Tibial nerve (tissue), 4 donors: ENCODE measurements around the gene CACNA1E.

Source experiments
- EP300 ChIP-seq, 2 donors: sonication (generic); formaldehyde crosslinking; IDR thresholded peaks; one replicate each; pipeline ENCODE4 v1.6.1; 2017; ENCODE audit warnings: antibody characterized with exemption in 2 of 2, mild to moderate bottlenecking in 1 of 2
- POLR2A ChIP-seq, 2 donors: fragments of 450-650 bp; IDR thresholded peaks; one replicate each; pipeline ENCODE4 v1.6.1; 2017; ENCODE audit warnings: antibody characterized with exemption in 2 of 2, mild to moderate bottlenecking in 2 of 2, moderate library complexity in 2 of 2
- TF ChIP-seq, protein P1 (sequence below), 5 experiments: fragments of 200-600 bp in 3 of 5; fragments of 450-650 bp in 2 of 5; sonication (generic) in 3 of 5; IDR thresholded peaks; one replicate each; pipeline ENCODE4 v1.5.1; 2016 to 2019; ENCODE audit warnings: antibody characterized with exemption in 5 of 5, mild to moderate bottlenecking in 3 of 5, moderate library complexity in 2 of 5

DNA sequence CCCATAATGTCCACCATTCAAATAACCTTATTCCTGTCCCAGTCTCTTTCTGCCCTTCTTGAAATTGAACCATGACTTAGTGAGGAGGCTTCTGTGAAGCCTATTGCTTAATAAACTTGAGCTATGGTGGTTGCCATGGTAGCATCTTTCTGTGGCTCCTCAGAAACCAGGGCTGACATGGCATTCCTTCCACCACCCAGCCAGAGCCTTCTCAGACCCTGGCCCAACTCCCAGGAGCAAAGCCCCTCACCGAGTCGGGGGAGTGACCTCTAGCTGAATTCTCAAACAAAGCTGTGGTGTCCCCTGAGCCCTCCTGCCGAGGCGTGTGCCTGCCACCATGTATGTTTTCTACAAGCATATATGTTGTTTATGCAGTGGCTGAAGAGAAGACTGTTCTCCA, 259.1 kb downstream of the CACNA1E start:
- TF ChIP-seq EP300 (IDR thresholded peaks at IDR 0.05): no peak
- TF ChIP-seq, protein P1, sequence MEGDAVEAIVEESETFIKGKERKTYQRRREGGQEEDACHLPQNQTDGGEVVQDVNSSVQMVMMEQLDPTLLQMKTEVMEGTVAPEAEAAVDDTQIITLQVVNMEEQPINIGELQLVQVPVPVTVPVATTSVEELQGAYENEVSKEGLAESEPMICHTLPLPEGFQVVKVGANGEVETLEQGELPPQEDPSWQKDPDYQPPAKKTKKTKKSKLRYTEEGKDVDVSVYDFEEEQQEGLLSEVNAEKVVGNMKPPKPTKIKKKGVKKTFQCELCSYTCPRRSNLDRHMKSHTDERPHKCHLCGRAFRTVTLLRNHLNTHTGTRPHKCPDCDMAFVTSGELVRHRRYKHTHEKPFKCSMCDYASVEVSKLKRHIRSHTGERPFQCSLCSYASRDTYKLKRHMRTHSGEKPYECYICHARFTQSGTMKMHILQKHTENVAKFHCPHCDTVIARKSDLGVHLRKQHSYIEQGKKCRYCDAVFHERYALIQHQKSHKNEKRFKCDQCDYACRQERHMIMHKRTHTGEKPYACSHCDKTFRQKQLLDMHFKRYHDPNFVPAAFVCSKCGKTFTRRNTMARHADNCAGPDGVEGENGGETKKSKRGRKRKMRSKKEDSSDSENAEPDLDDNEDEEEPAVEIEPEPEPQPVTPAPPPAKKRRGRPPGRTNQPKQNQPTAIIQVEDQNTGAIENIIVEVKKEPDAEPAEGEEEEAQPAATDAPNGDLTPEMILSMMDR (IDR thresholded peaks at IDR 0.05): no peak
- TF ChIP-seq POLR2A (IDR thresholded peaks at IDR 0.05): no peak
